GM18873 (cell line): ENCODE measurements around the gene MAMDC2.

Experiments
- ATAC-seq: cut with Tn5 transposase; IDR thresholded peaks from one replicate; pipeline ENCODE4 v1.9.1; 2021; ENCODE audit warnings: mild to moderate bottlenecking, moderate library complexity, moderate number of reproducible peaks; ENCODE audit not compliant: unreplicated experiment, low FRiP score

MAMDC2 gene

DNA sequence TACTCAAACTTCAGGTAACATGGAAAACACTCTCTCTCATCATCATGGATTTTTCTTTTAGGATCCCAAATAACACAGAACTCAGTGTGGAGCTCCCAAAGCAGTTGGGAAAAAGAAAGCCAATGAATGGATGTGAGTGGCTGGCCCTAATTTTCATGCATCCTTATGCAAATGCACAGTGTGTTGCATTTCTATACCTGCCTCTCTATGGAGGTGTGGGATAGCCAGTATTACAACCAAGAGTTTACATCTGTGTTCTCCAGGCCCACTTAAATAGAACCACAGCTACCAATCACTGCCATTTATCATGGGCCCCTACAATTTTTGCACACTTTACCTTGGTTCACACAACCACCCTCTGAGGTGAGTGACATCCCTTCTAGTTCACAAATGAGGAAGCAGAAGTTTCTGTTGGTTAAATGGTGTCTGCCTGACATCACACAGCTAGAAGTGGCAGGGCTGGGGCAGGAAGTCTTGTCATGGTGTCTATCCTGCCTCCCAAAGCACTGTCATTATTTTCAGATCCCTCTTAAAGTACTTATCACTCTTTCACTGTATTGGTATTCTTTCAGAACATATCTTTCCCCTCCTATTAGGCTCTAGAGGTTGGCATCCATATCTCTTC, 17.3 kb downstream of the MAMDC2 start:
- peak; percentile 90 for ATAC-seq

DNA sequence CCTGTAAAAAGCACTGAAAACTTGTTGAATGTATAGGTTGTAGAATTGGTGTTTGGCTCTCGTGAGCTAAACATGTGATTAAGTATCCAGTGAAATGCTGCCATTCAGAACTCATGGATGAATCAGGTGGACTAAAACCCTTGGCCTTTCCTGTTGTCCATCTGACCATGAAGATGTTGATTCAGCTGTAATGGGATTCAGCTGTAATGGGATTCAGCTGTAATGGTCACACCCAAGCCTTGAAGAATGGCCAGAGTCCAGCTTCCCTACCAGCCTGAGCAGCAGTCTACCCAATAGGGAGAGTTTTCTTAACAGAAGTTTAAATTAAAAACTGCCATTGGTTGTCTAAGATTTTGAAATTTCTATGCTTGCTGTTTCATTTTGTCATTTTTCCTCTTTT, 18.1 kb downstream of the MAMDC2 start:
- no peak for ATAC-seq

DNA sequence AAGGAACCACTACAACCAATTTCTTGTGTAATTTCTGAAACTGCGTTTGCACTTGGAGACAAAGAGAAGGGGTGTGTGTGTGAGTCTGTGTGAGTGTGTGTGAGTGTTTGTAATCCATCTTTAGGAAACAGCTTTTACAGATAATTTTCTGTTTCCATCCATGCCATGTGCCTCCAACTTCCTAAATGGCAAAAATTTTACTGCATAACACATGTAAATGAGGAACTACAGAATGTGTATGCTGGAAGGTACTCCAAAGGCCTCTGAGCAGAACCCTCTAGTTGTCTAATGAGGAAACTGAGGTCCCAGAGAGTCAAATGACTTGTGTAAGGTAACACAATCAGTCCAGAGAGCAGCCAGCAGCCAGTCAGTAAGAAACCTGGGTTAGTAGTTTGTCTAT, 20.8 kb downstream of the MAMDC2 start:
- no peak for ATAC-seq

GRCh38 chr9:70065572-70065971, 21.9 kb downstream of the MAMDC2 start:
- ATAC-seq: no peak

- no peak for ATAC-seq
Observed at GRCh38 chr9:70066418-70066817, 22.8 kb downstream of the MAMDC2 start.

GRCh38 chr9:70066874-70067273, 23.2 kb downstream of the MAMDC2 start:
- no peak for ATAC-seq

DNA sequence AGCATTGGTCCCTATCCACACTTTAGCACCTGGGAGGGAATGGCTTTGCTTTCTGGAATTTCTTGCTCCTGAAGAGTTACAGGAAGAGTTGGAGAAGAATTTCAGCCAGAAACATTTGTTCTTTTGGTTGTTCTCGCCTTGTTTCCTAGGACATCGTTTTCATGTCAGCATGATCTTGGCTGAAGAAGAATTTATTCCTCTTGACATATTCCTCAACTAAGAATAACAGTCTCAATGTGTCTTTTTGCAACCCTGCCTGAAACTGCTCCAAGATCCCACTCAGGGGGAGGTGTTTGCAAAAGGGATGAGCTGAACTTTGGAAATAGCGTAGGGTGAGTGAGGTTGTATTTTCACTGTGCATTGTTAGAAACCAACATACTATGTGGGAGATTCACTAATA, 26.1 kb downstream of the MAMDC2 start:
- no peak for ATAC-seq

DNA sequence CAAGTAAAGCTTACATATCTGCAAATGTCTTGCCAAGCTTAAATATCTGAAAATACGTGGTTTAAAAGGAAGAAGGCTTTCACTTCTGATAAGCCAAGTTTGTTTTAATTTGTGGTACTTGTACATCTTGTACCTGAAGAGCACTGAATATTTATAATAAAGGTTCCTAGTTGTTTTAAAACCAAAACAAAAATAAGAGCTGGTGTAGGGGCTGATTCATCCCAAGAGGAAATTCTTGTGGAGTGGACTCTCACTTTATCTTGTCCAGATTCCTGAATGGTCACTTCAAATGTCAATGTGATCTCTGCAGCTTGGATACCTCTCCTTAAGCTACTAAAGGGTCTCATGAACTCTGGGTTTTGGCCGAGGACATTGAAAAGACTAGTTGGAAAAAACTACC, 29.5 kb downstream of the MAMDC2 start:
- ATAC-seq: no peak

DNA sequence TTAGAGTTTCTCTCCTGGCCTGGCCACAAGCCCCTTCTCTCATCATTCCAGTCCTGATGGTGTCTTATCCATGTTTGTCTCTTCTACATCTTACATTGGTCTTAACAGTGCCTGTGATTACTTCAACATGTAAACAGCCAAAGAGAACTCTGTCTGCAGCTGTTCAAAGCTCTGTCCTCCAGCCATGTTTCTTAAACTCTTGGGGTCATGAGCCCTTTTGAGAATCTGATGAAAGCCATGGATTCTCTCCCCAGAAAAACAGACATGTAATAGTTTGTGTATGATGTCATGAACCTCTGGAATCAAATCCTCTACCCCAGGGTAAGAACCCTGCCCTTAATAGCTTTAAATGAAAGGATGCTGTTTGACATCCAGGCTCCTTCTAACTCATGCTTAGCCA, 30.1 kb downstream of the MAMDC2 start:
- no peak for ATAC-seq

GRCh38 chr9:70076678-70077077, 33.0 kb downstream of the MAMDC2 start:
- no peak for ATAC-seq

DNA sequence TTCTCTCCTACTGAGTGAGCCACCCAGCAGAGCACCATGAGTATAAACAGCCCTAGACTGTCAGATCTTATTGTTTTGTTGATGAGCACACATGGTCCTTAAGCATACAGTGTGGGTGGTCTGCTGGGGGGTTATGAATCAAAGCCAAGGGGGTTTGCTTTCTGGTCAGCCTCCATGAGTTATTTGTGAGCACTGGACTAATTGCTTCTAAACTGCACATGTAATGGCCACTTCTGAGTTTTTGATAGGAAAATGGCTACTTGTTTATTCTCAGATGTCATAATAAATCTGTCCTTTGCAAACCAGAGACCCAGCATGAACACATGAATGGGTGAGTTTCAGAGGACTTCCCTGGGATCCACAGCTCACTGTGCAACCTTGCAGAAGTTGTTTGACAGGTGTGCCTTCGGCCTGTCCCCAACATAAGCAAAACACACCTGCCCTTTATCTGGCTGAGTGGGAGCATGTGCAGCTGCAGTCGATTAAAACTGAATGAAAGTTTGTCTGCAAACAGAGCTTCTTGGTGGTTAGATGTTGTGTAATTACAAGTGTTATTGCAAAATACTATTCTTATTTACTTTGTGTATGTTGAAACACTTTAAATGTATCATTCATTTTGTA, 35.9 kb downstream of the MAMDC2 start:
- no peak for ATAC-seq

DNA sequence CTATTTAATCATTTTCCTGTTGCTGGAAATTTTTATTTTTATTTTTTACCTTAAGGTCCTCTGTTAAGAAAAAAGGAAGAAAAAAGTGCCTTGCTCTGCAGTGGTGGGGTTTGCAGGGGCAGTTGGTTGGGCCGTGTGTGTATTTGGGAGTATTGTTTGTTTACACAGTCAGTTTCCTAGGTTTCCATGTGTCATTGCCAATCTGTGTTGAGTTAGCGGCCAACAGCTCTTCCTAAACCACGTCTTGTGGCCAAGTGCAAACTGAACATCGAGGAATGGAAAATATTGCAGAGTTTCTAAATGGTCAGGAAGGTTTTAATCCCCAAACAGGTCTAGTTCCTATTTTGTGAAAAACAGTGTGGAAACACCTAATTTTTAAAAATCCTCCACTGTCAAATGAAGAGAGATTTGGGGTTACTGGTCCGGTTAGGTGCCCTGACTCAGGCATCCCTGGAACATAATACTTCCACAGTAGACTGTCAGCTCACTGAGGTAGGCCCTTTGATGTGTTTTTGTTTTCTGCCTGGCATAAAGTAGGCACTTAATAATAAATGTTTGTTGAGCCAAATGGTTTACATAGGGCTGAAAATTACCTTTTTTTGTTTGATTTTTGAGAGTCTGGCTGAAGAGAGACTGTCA, 37.0 kb downstream of the MAMDC2 start:
- ATAC-seq: no peak

DNA sequence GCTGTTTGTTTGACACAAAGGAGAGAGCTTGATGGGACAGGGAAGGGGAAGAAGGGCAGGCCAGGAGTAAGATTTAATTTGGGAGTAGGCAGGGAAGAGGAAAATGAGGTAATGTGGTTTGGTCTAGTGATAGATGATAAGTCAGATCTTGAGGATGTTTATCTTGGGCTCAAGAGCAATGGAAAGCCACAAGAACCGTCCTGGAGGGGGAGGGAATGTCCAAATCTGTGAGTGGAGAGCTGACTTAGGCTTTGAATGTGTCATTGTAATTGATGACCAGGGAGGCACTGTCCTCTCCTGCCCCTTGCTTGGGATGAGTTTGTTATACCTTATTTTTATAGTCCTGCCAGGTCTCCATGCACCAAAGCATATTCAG, 37.5 kb downstream of the MAMDC2 start:
- ATAC-seq: no peak

DNA sequence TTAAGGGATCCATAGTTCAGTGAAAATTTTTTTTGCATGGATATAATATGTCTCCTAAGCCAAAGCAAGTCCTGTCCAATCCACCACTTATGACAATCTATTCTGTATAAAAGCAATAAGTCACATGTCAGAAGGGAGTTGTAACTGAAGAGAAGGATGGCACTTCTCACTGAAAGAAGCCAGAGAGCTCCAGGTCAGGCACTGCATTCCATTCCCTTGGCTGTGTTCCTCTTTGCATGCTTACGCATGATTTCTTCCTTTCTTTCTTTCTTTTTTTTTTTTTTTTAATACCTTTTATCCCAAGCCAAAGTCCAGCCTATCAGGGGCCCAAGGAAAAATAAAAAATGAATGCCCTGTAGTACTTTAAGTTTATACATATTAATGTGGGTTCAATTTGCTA, 39.8 kb downstream of the MAMDC2 start:
- no peak for ATAC-seq

- ATAC-seq: no peak
Observed at GRCh38 chr9:70085241-70085640, 41.6 kb downstream of the MAMDC2 start.

GRCh38 chr9:70091103-70091502, 47.5 kb downstream of the MAMDC2 start:
- ATAC-seq: no peak

GRCh38 chr9:70091572-70091971, 47.9 kb downstream of the MAMDC2 start:
- no peak for ATAC-seq

GRCh38 chr9:70092190-70092589, 48.5 kb downstream of the MAMDC2 start:
- no peak for ATAC-seq

DNA sequence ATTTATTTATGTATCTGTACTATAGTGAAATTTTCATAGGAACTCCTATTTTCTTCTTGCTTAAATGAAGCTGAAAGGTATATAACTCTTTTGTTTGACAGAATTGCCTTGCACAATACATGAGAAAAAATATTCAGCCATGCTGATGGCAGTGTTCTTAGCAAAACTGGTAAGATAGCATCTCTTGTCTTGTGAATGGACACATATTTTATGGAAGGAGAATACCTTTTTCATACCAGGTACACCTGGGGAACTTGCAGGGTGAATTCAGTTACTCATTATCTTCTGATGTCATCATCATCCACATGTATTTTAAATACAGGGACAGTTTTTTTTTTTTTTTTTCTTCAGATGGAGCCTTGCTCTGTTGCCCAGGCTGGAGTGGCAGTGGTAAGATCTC, 49.4 kb downstream of the MAMDC2 start:
- no peak for ATAC-seq

- ATAC-seq: no peak
Observed at GRCh38 chr9:70093944-70094343, 50.3 kb downstream of the MAMDC2 start.

GRCh38 chr9:70094747-70095146, 51.1 kb downstream of the MAMDC2 start:
- ATAC-seq: no peak

DNA sequence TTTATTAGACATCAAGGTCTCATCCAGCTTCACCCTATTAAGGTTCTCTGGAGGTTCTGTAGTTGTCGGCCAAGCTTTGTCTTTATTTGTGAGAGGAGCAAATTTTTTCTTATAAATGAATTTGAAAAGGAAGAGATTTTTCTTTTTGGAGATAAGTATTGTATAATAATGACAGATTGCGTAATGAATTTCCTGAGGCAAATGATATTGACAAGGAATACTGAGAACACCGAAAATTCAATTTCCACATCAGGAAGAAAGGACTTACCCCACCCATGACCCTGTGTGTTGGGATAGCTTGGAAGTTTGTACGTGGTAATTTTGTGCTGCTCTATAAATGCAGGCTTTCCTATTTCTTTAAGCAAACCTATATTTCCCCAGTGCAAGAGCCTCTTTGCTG, 53.5 kb downstream of the MAMDC2 start:
- ATAC-seq: no peak
